ENCODE measurements around the gene SDK1.

SDK1 gene

DNA sequence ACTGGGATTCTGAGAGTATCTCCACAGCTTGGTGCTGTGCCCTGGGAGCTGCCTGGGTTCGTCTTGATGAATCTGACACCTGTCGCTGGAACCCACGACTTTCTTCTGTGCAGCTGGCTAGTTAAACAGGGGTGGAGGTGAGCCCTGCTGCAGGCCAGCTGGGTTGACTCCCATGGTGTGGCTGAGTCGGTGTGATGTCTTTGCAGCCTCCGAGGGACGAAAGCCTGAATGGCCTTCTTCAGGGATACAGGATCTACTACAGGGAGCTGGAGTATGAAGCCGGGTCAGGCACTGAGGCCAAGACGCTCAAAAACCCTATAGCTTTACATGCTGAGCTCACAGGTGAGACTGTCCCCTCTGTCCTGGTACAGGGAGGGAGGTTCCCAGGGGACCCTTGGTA is 873.0 kb downstream of the SDK1 start:
- DNase-seq: no peak

DNA sequence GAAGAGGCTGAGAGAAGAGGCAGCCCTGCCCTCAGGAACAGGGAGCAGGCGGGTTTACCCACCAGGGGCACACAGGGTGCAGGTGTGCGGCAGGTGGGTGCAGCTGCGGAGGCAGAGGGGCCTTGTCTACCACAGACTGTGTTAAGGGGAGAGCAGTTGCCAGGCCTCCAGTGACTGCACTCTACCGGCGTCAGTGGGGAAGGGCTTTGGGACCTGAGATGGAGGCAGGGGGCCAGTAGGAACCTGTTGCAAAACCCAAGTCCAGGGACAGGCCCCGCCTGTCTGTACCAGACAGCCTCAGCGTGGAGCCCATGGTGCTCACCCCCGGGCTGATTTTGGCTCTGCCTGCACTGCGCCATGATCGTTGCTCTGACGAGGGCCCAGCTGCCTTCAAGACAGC is 873.4 kb downstream of the SDK1 start:
- no peak for DNase-seq

DNA sequence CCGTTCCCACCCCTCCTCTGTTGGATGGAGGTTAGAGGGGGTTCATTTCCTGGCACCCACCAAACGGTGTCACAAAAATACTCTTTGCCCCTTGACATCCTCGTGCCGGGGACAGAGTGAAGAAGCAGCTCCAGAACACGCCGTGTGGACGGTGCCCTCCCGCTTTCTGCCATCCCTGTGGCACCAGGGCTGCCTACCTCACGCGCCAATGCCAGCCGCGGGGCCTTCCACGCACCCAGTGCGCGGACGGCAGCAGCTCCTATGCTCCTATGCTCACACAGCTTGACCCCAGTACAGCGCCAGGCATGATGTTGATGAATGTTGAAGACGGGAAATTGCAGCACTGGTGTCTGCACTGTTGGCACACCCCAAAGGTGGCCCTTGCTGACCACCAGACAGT is 873.8 kb downstream of the SDK1 start:
- no peak for DNase-seq

DNA sequence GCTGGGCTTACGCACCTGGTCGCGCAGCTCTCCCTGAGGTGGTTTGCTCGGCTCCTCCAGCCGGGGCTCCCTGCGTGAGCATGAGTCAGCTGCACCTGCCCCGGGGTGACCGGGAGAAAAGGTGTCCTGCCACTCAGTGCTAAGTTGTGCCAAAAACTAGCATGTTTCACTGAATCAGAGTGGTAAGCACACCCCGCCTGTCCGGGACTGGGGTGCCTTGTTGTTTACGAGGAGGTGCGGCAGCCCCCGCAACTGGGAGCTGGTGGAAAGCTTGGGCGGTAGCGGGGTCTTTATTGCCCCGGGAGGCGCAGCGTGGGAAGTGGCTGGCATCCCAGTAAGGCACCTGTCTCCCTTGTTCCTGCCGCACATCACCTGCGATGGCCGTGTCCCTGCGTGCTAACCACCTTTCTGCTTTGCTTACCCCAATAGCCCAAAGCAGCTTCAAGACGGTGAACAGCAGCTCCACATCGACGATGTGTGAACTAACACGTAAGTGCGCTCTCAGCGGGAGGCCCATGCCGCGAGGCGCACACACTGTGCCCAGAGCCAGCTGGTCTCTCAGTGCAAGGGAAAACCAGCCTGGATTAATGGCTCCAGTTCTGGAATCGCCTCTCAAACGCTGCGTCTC is 874.4 kb downstream of the SDK1 start:
- no peak for DNase-seq

DNA sequence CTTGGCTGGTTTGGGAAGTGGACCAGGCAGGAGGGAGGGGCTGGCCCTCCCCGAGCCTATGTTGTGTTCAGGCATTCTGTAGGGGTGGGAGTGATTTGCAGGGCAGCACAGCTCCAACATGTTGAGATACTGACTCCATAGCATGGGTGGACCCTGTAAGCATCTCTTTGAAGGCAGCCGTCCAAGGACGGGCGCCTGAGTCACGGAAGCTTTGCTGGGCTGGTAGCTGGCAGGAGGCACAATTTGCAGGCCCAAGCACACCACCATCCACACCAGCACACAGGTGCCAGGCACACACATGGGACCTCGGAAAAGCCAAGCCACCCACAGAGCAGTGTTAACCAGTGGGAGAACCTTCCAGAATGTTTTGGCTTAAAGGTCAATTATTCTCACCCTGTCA is 875.9 kb downstream of the SDK1 start:
- no peak for DNase-seq

DNA sequence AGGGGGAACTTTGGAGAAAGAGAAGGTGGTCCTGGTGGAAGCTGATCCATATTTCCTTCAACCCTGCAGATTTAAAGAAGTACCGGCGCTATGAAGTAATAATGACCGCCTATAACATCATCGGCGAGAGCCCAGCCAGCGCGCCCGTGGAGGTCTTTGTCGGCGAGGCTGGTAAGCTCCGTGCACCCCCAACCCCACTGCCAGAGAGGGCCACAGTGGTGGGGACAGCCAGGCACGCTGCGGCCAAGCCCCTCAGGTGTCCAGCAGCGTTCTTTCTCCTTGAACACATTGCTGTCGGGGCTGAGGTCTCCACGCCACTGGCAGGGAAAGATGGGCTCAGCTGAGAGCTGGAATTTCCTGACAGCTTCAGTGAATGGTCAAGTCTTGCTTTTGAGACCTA is 877.4 kb downstream of the SDK1 start:
- DNase-seq: no peak

DNA sequence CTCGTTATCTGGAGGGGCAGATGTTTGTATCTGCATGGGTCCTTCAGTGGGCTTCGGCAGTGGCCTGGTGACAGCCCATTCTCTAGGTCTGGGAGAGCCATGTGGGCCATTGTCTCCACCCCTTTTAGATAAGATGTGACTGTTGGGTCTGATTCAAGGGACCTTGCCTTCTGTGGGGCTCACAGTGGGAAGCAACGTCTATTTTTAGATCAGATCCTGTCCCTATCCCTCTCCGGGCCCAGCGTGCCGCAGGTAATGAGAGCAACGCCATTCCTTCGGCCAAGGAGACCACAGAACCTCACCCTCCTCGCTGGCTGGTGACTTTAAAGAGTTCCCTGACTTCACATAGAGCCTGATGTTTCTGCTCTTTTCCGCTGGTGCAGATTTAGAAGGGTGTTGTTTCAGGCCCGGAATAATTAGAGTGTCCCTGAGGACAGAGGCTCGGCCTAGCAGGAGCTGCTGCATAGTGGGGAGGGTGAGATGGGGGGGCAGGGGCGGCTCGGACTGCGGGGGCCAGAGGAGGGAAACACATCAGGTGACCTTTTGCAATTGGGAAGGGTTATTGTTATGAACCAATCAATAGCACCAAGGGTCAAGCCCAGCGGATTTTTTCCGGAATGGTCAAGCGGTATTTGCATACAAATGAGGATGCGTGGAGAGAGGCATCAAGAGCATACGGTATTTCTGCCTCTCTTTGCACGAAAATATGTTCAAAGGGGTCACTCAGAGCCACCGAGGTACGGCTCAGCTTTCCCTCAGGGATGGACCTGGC is 878.0 kb downstream of the SDK1 start:
- no peak for DNase-seq

DNA sequence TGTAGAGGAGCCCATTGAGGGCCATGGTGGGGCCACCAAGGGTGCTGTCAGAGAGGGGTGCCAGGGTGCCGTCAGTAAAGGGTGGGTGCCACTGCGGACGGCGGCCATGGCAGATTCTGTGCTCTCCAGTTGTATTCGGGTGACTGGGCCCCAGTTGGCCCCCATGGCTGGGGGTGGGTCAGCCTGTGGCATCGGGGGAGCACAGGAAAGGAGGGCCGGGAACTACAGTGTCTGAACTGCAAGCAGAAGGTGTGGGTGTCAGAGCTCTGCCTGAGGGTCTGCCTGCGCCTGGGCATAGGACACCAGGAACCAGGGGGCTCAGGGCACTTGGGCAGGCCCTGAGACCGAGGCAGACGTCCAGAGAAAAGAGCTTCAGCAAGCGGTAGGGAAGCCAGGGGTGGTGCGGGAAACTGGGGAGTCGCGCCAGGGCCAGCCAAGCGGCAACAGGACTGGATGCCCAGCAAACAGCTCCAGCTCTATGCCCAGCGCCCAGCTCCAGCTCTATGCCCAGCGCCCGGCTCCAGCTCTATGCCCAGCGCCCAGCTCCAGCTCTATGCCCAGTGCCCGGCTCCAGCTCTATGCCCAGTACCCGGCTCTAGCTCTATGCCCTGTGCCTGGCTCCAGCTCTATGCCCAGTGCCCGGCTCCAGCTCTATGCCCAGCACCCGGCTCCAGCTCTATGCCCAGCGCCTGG is 878.8 kb downstream of the SDK1 start:
- DNase-seq: no peak

DNA sequence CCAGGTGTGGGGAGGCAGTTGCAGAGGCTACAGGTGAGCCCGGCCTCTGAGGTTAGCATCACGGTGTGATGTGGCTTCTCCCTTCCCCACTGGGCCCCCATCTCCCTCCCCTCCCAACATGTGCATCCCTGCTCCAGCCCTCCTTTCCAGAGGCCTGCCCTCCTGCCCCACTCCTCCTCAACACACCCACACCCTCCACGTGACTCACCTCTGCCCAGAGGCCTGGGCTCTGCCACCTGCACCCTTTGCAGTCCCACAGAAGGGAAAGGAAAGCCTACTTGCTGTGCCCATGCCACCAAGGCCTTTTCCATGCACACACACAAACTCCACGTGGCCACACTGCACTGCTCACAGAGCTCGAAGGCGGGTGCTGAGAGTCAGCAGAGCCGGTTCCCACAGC is 880.4 kb downstream of the SDK1 start:
- DNase-seq: no peak

DNA sequence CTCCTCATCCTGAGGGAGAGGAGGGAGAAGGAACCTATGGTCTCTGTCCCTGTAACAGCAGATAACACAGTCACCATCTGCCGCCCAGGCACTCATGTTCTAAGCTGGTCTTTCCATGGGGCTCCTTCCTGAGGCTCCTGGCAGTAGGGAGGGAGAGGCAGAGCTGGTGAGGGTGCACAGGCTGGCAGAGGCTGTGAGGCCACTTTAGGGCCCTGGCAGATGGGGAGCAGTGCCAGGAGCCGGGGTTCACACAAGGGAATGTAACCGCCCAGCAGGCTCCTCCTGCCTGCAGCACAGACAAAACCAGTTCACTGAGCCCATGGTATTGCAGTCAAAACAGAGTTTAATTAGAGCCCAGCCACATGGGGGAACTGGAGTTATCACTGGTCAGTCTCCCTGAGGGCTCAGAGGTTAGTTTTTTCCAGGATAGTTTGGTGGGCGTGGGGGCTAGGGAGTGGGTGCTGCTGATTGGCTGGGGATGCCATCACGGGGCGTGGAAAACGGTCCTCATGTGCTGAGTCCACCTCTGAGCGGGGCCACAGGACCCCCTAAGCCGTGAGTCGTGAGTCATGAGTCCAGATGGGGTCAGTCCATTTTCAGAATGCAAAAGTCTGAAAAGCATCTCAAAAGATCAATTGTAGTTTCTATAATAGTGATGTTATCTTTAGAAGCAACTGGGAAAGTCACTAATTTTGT is 881.7 kb downstream of the SDK1 start:
- DNase-seq: no peak

DNA sequence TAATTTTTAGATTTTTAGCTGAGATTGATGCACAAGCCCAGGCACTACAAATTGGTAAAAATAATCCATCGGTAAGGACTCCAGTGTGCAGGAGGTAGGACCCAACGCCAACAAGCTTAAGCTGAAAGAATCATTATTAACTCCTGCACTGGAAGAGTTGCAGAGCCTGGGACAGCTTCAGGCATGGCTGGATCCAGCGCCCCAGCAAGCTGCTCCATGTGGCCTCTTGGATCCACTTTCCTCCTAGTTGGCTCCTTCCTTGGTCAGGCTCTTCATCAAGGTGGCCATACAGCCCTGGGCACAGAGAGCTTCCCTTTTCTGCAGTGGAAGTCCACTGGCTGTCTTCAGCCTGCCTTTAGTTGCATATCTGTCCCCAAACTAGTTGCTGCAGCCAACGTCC is 883.6 kb downstream of the SDK1 start:
- no peak for DNase-seq

DNA sequence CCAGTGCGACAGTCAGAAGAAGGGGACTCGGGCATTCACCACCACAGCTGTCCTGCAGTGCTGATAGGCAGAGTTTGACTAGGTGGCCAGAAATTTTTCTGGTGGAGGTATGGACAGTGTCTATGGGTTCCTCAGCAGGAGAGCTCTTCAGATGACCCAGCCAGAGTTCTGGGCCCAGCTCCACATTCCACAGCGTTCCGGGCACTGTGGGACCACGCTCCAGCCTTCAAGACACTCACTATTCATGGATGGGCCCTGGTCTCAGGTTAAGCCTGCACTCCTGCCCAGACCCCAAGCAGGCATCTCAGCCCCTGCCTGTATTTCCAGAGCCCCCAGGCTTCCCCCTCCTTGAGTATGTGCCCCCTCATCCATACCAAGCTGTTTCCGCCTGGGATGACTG is 884.1 kb downstream of the SDK1 start:
- DNase-seq: no peak

DNA sequence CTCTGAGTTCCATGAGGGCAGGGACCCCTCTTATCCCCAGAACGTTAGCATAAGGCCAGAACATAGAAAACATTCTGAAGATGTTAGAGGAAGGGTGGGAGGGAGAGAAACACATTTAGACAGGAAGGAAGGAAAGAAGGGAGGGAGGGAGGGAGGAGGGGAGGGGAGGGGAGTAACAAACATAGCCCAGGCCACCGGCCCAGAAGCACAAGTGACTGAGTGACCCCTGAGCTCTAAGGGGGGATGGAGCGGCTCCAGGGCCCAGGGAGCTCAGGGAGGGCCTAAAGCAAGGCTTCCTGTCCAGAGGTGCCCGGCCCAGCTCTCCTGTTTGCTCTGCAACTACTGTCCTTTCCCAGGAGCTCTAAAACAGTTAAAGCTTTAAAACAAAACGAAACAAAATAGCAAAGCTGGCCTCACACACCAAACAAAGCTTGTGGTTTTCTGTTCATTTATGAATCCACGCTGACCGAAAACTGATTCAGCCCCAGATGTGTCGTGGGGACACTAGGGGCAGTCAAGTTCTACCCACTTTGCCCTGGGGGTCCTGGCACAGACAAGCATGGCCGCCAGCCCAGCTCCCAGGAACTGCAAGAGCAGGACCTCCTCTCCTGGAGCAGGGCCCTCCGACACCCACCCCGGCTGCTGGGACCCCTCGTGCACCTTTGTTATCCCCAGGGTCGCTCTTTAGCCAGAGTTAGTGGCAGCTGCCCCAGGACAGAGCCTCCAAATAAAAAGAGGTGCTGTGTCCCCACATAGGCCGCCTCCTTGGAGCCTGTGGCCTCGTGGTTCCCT is 884.9 kb downstream of the SDK1 start:
- no peak for DNase-seq

DNA sequence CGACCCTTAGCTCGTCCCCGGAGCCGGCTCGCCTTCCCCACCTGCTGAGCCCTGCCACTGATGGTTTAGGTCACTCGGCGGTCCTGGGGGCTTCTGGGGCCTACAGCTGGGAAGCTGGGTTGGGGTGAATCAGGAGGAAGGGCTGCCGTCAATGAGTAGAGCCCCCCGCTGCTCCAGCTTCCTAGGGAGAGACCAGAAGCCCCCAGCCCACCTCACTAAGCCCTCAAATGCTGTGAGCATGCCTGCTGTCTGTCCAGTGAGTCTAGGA is 885.4 kb downstream of the SDK1 start:
- no peak for DNase-seq

DNA sequence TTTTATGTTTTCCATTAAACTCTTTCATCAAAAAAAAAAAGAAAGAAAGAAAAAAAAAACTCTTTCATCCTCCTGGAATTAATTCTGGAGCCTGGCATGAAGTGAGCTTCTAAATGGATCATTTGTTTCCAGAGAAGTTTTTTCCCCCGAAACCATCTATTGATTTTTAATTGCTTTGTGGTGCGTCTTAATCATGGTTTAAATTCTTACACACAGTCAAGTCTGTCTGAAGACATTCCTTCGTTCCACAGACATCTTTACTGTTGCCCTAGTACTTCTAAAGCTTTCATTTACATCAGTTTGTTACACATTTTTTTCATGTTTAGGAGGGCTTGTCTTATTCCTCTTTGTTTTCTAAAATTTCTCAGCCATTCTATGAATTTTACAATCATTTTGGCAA is 887.6 kb downstream of the SDK1 start:
- no peak for DNase-seq

DNA sequence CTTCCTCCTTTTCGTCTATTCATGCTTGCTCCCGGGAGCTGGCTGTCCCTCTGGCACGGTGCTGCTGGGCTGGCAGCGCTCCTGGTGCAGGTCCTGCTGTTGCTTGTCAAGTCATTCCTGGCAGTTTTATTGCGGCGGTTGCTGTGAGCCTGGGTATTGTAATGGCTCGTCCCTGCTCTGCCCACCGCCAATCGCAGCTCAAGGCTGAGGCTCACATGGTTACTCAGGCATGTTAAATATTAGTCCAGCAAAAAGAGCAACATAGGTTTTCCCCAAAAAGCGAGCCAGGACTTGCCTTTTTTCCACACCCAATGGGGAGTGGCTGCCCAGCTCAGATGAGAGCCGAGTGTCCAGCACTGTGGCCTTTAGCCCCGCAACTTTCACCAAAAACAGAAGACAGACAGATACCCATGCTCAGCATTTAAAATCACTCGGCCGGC is 888.1 kb downstream of the SDK1 start:
- DNase-seq: no peak

DNA sequence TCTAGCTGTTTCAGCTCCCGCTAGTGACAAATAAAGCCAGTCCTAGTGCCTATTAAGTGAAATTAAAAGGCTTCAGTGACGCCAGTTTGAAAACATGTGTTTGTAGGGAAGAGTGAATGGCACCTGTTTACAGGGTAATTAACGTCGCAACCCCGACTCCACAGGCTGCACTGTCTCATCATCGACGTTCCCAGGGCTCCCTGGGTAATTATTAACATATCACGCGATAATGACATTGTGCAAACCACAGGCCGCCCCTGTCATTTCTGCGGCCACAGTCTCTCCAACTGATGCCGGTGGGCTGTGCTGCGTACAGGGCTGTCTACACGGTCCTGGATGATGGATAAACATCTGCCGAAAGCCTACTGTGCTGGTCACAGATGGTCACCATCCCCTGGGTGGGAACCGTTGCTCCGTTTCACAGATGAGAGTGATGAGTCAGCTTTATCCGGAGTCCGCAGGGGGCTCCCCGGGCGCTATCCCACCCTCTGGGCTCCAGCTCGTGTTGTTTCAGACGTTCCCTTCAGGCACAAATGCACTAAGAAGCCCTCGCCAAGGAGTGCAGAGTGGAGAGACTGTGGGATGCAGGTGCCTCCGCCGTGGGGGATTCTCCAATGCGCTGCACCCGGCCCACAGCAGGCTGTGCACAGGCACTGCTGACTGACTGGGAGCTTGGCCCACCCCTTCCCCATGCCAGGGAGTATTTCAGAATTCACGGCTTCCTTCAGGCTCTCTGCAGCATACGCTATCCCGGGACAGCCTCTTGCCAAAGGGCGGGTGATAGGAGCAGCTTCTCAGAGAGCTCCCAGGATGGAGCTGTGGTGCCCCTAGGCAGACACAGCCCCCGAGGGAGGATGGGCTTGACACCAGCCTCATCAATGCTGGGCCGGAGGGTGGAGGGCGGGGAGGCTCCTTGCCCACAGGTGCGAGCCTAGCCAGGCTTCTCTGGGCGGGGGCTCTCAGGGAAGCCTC is 889.2 kb downstream of the SDK1 start:
- no peak for DNase-seq

DNA sequence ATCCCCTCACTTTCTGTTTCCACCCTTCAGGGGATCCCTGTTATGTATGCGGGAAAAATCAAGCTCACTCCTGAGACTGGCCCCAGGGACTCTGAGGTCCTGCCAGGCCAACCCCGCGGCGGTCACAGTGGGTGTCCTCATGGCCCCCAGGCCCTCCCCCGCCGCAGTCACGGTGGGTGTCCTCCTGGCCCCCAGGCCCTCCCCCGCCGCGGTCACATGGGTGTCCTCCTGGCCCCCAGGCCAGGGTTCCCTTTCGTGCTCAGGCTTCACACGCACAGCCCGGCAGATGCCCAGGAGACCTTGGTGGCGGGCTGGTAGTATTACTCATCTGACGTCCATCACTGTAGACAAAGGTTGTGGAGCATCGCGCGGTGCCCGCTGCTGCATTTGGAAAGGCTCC is 890.0 kb downstream of the SDK1 start:
- no peak for DNase-seq

DNA sequence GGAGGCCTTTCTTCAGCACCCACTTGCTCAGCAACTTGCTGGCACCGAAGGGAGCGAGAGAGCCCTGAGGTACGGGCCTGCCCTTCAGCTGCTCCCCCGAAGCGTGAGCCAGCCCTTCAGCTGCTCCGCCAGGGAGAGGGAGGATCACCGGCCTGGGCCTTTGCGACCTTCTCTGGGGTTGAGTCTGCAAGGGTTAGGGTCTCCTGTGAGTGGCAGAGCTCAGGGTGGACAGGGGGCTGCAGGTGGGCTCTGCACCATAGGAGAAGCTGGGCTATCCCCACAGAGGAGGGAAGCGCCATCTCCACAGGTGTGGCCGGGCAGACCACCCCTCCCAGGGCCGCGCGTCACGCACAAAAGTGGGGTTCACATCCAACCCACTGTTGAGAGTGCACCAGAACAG is 890.5 kb downstream of the SDK1 start:
- no peak for DNase-seq

DNA sequence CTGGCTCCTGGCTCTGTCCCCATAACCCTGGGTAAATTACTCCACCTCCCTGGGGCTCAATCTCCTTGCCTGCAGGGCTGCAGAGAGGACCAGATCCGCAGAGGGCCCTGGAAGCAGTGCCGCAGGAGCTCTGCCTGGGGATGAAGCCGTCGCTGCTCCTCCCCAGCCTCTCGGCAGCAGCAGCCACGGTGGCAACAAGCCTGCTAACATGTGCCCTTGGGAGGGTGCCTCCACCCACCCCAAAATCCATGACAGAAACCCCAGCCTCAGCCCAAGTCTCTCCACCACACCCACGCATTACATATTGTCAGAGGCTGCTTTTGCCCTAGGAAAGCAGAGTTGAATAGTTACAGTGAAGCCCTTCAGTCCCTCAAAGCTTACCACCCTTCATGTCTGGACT is 894.6 kb downstream of the SDK1 start:
- no peak for DNase-seq

DNA sequence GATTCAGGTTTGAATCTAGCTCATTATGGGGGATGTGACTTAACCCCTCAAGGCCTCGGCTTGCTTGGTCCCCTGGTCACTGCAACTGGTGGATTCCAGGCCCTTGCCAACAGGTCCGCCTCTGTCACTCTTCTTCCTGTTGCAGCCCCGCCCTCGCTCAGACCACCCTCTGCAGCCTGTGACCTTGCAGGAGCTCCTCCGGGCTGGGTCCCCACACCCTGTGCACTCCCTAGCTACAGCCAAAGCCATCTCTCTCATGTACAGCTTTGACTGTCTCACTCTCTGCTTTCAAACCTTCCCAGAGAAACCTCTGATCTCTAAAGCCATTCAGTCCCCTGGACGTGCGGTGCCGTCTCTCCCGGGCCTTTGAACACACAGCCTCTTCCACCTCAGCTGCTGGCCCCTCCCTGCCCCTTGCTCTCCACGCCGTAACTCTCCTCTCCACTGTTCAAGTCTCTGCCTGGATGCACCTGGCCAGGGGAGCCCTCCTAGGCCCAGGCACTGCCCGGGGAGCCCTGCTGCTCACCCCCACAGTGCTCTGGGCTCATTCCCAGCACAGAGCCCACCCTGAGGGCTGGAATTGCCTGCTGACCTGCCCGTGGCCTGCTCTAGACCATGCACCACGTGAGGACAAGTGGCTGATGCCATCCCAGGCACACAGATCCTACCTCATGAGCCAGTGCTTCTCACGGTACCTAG is 895.2 kb downstream of the SDK1 start:
- DNase-seq: no peak

All from CD4-positive, alpha-beta T cell treated with Interleukin-4 for 1 hour (primary cell).